ENCODE measurements around the gene GNGT1. TPM values are rescaled to one million over a fixed set of nuclear protein-coding genes. Genes with fewer than 3 reads are reported as not detected.

GNGT1 gene
- total RNA-seq, 4 donors from 2014 or later: not detected

DNA sequence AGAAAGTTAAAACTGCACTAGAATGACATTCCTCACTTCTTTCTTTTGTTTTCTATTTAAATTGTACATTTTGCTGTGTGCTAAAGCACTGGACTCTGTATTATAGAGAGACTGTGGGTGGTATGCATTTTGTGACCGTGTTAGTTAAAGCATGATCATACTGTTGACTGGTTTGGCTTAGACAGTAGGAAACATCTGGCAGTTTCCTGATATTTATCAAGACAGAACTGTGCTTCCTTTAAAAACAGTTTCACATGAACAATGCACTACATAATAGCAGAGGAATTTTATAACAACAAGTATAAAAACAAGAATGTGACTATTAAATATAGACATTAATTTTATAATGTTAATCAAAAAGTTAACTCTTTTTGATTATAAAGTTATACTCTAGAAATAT, 38.3 kb downstream of the GNGT1 start:
- H3K27ac ChIP-seq: peak overlapping the region in 1 of 4 donors; percentile 6
- no peaks in the 10 kb centered on the region for H3K36me3 ChIP-seq
- H3K4me3 ChIP-seq: no peak overlapping the region
- no peaks in the 10 kb centered on the region for H3K4me1 ChIP-seq
- 7 to 12% methylated on average over 1 of the region's 1 CpG for WGBS, 2 donors
- intact Hi-C loops (cut with DNase I): no loop called here
- DNase-seq: no peak
- no peaks in the 10 kb centered on the region for H3K9me3 ChIP-seq
- TF ChIP-seq POLR2A (IDR thresholded peaks at IDR 0.05): no peak
- TF ChIP-seq, protein P1, sequence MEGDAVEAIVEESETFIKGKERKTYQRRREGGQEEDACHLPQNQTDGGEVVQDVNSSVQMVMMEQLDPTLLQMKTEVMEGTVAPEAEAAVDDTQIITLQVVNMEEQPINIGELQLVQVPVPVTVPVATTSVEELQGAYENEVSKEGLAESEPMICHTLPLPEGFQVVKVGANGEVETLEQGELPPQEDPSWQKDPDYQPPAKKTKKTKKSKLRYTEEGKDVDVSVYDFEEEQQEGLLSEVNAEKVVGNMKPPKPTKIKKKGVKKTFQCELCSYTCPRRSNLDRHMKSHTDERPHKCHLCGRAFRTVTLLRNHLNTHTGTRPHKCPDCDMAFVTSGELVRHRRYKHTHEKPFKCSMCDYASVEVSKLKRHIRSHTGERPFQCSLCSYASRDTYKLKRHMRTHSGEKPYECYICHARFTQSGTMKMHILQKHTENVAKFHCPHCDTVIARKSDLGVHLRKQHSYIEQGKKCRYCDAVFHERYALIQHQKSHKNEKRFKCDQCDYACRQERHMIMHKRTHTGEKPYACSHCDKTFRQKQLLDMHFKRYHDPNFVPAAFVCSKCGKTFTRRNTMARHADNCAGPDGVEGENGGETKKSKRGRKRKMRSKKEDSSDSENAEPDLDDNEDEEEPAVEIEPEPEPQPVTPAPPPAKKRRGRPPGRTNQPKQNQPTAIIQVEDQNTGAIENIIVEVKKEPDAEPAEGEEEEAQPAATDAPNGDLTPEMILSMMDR (IDR thresholded peaks at IDR 0.05): no peak
- H3K27me3 ChIP-seq: no peaks in the 10 kb centered on the region

DNA sequence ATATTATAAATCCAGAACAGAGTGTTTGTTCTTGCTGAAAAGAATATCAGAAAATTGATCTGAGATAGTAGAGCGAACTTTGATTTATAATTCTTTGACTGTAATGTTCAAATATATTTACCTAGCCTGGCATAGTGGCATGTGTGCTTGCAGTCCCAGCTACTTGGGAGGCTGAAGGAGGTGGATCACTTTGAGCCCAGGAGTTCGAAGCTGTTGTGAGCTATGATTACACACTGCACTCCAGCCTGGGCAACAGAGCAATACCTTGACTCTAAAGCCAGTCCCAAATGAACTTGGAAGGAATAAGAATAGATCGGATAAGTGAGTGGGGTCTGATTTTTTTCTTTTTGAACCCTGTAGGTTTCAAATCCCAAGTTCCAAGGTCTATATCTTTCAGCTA, 38.7 kb downstream of the GNGT1 start:
- Histone ChIP-seq H3K27ac (peak overlapping the region in 1 of 4 donors; percentile 6), H3K4me3 (no peak overlapping the region), H3K27me3 (no peaks in the 10 kb centered on the region), H3K36me3 (no peaks in the 10 kb centered on the region), H3K9me3 (no peaks in the 10 kb centered on the region), H3K4me1 (no peaks in the 10 kb centered on the region)
- WGBS, 2 donors: 21 to 36% methylated on average over 3 of the region's 3 CpGs
- TF ChIP-seq, protein P1 (IDR thresholded peaks at IDR 0.05): no peak
- no peak for TF ChIP-seq POLR2A (IDR thresholded peaks at IDR 0.05)
- no peak for DNase-seq
- intact Hi-C loops (cut with DNase I): no loop called here

DNA sequence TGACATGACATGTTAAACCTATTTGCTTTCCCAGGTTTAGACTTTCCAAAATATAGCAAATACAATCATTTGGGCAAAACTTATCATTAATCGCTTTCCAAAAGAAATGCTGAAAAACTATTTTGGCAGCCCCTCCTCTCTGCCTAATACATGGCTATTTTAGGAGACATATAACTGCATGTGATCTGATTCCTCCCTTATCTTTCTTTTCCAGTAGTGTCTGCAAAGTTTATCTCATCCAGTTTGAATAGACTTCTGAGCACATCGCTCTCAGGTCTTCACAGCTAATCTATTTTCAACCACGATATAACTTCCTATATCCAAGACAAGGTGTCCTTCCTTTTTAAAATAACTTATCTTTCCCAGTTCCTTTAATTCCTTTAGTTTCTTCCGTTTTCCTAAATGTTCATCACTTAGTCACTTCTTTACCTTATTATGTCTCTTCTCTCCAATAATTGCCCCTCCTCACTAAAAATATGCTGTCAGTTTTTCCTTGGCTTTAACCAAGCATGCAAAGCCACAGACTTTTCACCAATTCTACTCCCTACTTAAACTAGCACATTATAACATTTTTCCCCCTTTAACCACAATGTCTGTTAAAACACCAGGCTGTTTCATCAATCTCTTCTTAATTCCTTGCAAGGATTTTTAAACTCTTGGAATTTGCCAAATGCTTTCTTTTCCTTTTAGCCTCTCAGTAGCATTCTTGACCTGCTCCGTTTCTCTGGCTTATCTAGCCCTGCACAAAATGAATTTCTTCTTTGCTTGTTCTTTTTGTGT, 39.6 kb downstream of the GNGT1 start:
- H3K27me3 ChIP-seq: no peaks in the 10 kb centered on the region
- no peaks in the 10 kb centered on the region for H3K9me3 ChIP-seq
- intact Hi-C loops (cut with DNase I): no loop called here
- peak overlapping the region in 2 of 4 donors; percentile 6 to 31 for H3K27ac ChIP-seq
- no peaks in the 10 kb centered on the region for H3K36me3 ChIP-seq
- H3K4me1 ChIP-seq: no peaks in the 10 kb centered on the region
- no peak for DNase-seq
- WGBS, 2 donors: 52 to 61% methylated on average over 5 of the region's 5 CpGs
- TF ChIP-seq POLR2A (IDR thresholded peaks at IDR 0.05): no peak
- TF ChIP-seq, protein P1 (IDR thresholded peaks at IDR 0.05): no peak
- no peak overlapping the region for H3K4me3 ChIP-seq

DNA sequence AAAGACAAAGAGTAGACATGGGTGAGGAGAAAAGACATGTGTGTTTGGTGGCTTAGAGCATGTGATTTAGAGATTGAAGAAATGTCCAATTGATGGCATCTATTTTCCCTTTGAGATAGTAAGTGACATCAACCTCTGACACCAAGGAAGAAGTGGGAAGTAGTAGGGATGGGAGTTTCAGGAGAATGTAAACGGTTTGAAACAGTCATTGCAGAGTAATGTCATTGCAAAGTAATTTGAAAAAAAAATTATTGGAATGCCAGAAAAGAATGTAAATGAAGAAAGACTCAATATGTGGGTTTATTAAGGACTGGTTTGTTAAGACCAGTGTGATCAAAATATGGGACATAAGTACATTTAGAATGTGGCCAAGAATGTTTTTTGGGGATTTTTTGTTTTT, 41.7 kb downstream of the GNGT1 start:
- WGBS, 2 donors: 38 to 43% methylated on average over 1 of the region's 1 CpG
- TF ChIP-seq, protein P1 (IDR thresholded peaks at IDR 0.05): no peak
- no peak for TF ChIP-seq POLR2A (IDR thresholded peaks at IDR 0.05)
- H3K27me3 ChIP-seq: no peaks in the 10 kb centered on the region
- intact Hi-C loops (cut with DNase I): no loop called here
- no peak overlapping the region for H3K27ac ChIP-seq
- no peak overlapping the region for H3K4me3 ChIP-seq
- DNase-seq: no peak
- H3K36me3 ChIP-seq: no peaks in the 10 kb centered on the region
- H3K9me3 ChIP-seq: no peaks in the 10 kb centered on the region
- no peaks in the 10 kb centered on the region for H3K4me1 ChIP-seq

DNA sequence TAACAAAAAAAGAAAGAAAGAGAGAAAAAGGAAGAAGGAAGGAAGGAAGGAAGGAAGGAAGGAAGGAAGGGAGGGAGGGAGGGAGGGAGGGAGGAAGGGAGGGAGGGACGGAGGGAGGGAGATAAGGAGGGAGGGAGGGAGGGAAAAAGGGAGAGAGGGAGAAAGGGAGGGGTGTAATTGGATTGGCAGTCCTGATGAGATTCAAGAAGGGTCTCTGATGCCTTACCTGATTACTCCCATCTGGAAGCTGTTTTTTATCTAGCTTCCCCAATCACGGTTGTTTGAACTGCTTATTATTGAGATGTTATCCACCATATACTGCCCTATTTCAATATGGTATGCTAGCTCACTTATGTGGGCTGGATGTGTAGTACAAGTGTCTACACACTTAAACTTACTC, 42.5 kb downstream of the GNGT1 start:
- no peak for TF ChIP-seq POLR2A (IDR thresholded peaks at IDR 0.05)
- TF ChIP-seq, protein P1 (IDR thresholded peaks at IDR 0.05): no peak
- WGBS, 2 donors: 59 to 73% methylated on average over 2 of the region's 2 CpGs
- H3K36me3 ChIP-seq: no peaks in the 10 kb centered on the region
- H3K27ac ChIP-seq: no peak overlapping the region
- no peak for DNase-seq
- H3K9me3 ChIP-seq: no peaks in the 10 kb centered on the region
- no peak overlapping the region for H3K4me3 ChIP-seq
- intact Hi-C loops (cut with DNase I): no loop called here
- no peaks in the 10 kb centered on the region for H3K4me1 ChIP-seq
- no peaks in the 10 kb centered on the region for H3K27me3 ChIP-seq
